Hepatocyte (in vitro differentiated cells): Measurements from ENCODE around the gene CORO1C.
"Not testable (repeated sequence)": the region's sequence is repeated elsewhere in the genome, so short reads cannot be mapped to it uniquely, and the experiment has no call there.

Experiments
- EZH2phosphoT487 ChIP-seq: fragments of 200-600 bp; sonication (generic); IDR thresholded peaks from one replicate; pipeline ENCODE4 v1.6.1; 2018; ENCODE audit warnings: antibody characterized with exemption, mild to moderate bottlenecking, low read depth, moderate library complexity; ENCODE audit not compliant: unreplicated experiment, severe bottlenecking
- TF ChIP-seq, protein P1 (sequence below): fragments of 200-600 bp; sonication (generic); IDR thresholded peaks from 2 replicates; pipeline ENCODE4 v1.5.1; 2016; ENCODE audit warnings: antibody characterized with exemption, mild to moderate bottlenecking; ENCODE audit not compliant: poor library complexity

DNA sequence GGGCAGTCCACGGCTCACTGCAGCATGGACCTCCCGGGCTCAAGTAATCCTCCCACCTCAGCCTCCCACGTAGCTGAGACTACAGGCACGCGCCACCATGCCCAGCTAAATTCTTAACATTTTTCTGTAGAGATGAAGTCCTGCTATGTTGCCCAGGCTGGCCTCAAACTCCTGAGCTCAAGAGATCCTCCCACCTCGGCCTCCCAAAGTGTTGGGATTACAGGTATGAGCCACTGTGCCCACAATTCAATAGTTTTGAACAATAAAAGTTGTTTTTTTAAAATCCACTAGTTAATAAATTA lies 1.9 kb upstream of the CORO1C start:
- TF ChIP-seq, protein P1, sequence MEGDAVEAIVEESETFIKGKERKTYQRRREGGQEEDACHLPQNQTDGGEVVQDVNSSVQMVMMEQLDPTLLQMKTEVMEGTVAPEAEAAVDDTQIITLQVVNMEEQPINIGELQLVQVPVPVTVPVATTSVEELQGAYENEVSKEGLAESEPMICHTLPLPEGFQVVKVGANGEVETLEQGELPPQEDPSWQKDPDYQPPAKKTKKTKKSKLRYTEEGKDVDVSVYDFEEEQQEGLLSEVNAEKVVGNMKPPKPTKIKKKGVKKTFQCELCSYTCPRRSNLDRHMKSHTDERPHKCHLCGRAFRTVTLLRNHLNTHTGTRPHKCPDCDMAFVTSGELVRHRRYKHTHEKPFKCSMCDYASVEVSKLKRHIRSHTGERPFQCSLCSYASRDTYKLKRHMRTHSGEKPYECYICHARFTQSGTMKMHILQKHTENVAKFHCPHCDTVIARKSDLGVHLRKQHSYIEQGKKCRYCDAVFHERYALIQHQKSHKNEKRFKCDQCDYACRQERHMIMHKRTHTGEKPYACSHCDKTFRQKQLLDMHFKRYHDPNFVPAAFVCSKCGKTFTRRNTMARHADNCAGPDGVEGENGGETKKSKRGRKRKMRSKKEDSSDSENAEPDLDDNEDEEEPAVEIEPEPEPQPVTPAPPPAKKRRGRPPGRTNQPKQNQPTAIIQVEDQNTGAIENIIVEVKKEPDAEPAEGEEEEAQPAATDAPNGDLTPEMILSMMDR: not testable (repeated sequence)
- not testable (repeated sequence) for TF ChIP-seq EZH2phosphoT487
